ENCODE results near the gene AEBP1. TPM values are rescaled to one million over a fixed set of nuclear protein-coding genes. Genes with fewer than 3 reads are reported as not detected.

Gene AEBP1
- total RNA-seq, 2 donors from 2014 or later = 39.2 to 51.9 TPM

GRCh38 chr7:44106311-44107065, 2.3 kb downstream of the AEBP1 start:
- Histone ChIP-seq H3K4me3 (no peak overlapping the region), H3K4me1 (peaks cover 7% of the 10 kb centered on the region), H3K27me3 (peaks cover 0 to 7% of the 10 kb centered on the region in 2 donors), H3K27ac (no peak overlapping the region), H3K9me3 (no peaks in the 10 kb centered on the region), H3K36me3 (replicated peaks in 1 of 2; ENCODE audit: insufficient read depth in 1 of 2, low read depth in 2 of 2) (no peaks in the 10 kb centered on the region)
- DNase-seq = no peak
- intact Hi-C loops (cut with DNase I) = no loop called here
- TF ChIP-seq CTCF (IDR thresholded peaks at IDR 0.05) (no peak), POLR2A (IDR thresholded peaks at IDR 0.05) (no peak)
- ATAC-seq = no peak
- 85% methylated on average over 4 to 10 of the region's 10 CpGs for WGBS, 2 donors

- Histone ChIP-seq H3K36me3 (replicated peaks in 1 of 2; ENCODE audit: insufficient read depth in 1 of 2, low read depth in 2 of 2) (no peaks in the 10 kb centered on the region), H3K27ac (no peak overlapping the region), H3K9me3 (no peaks in the 10 kb centered on the region), H3K27me3 (peaks cover 0 to 7% of the 10 kb centered on the region in 2 donors), H3K4me1 (peaks cover 8% of the 10 kb centered on the region), H3K4me3 (no peak overlapping the region)
- DNase-seq (no peak), ATAC-seq (no peak)
- intact Hi-C loops (cut with DNase I) = no loop called here
- TF ChIP-seq POLR2A (IDR thresholded peaks at IDR 0.05) (no peak), CTCF (IDR thresholded peaks at IDR 0.05) (no peak)
- WGBS, 2 donors = 87% methylated on average over 18 of the region's 18 CpGs; no CpG with 5 or more reads in 1 of the 2 donors
These were observed 3.2 kb downstream of the AEBP1 start for GRCh38 chr7:44107116-44107960.

GRCh38 chr7:44107961-44108767, 4.0 kb downstream of the AEBP1 start:
- DNase-seq (no peak), ATAC-seq (no peak)
- peaks cover 16% of the 10 kb centered on the region for H3K4me1 ChIP-seq
- TF ChIP-seq CTCF (IDR thresholded peaks at IDR 0.05) = no peak
- no peak for TF ChIP-seq POLR2A (IDR thresholded peaks at IDR 0.05)
- no peak overlapping the region for H3K4me3 ChIP-seq
- H3K27me3 ChIP-seq = peaks cover 0 to 7% of the 10 kb centered on the region in 2 donors
- no peak overlapping the region for H3K27ac ChIP-seq
- 78 to 84% methylated on average over 12 to 18 of the region's 21 CpGs for WGBS, 2 donors
- intact Hi-C loops (cut with DNase I) = no loop called here
- H3K36me3 ChIP-seq (replicated peaks in 1 of 2; ENCODE audit: insufficient read depth in 1 of 2, low read depth in 2 of 2) = no peaks in the 10 kb centered on the region
- no peaks in the 10 kb centered on the region for H3K9me3 ChIP-seq

GRCh38 chr7:44108768-44109750, 4.9 kb downstream of the AEBP1 start:
- Histone ChIP-seq H3K4me1 (peaks cover 16% of the 10 kb centered on the region), H3K27me3 (peaks cover 0 to 7% of the 10 kb centered on the region in 2 donors), H3K4me3 (no peak overlapping the region), H3K9me3 (no peaks in the 10 kb centered on the region), H3K36me3 (replicated peaks in 1 of 2; ENCODE audit: insufficient read depth in 1 of 2, low read depth in 2 of 2) (no peaks in the 10 kb centered on the region), H3K27ac (no peak overlapping the region)
- 78 to 80% methylated on average over 14 to 15 of the region's 21 CpGs for WGBS, 2 donors
- TF ChIP-seq CTCF (IDR thresholded peaks at IDR 0.05) (no peak), POLR2A (IDR thresholded peaks at IDR 0.05) (no peak)
- intact Hi-C loops (cut with DNase I) = no loop called here
- ATAC-seq (no peak), DNase-seq (no peak)
